ENCODE measurements around the gene GGTA1. TPM values are rescaled to one million over a fixed set of nuclear protein-coding genes. Genes with fewer than 3 reads are reported as not detected.

GGTA1 gene
- total RNA-seq, 1 experiment from 2014 or later: not detected

DNA sequence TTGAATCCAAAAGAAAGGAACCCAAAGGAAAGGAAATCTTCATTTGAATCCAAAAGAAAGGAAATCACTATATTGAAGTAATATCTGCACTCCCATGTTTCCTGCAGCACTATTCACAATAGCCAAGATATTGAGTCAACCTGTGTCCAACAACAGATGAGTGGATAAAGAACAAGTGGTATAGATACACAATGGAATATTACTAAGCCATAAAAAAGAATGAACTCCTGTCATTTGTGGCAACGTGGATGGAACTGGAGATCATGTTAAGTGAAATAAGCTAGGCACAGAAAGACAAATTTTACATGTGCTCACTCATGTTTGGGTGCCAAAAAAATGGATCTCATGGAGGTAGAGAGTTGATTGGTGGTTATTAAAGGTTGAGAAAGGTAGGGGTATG is 71.7 kb downstream of the GGTA1 start:
- Histone ChIP-seq H2AFZ (ENCODE audit: low read depth, low read length, poor library complexity, severe bottlenecking) (no peak overlapping the region), H3K27me3 (ENCODE audit: insufficient read depth, low read length) (no peaks in the 10 kb centered on the region), H3K27ac (ENCODE audit: low read depth, low read length) (no peak overlapping the region), H4K20me1 (ENCODE audit: insufficient read depth) (no peaks in the 10 kb centered on the region), H3K4me2 (ENCODE audit: low read length) (no peak overlapping the region), H3K79me2 (ENCODE audit: insufficient read depth, low read length) (no peaks in the 10 kb centered on the region), H3K9me2 (ENCODE audit: insufficient read depth) (no peaks in the 10 kb centered on the region), H3K4me1 (ENCODE audit: control insufficient read depth in 1 of 2, insufficient read depth in 2 of 2, low read length in 2 of 2) (no peaks in the 10 kb centered on the region), H3K4me3 (replicated peaks in 1 of 2; ENCODE audit: low read depth in 1 of 2, low read length in 2 of 2) (no peak overlapping the region), H3K9me3 (ENCODE audit: control insufficient read depth in 1 of 2, insufficient read depth in 1 of 2, low read depth in 1 of 2, low read length in 2 of 2) (no peaks in the 10 kb centered on the region), H3K9ac (ENCODE audit: low read length) (no peak overlapping the region), H3K36me3 (ENCODE audit: control insufficient read depth in 1 of 2, insufficient read depth in 2 of 2, low read length in 2 of 2) (no peaks in the 10 kb centered on the region)
- TF ChIP-seq SP1 (IDR thresholded peaks at IDR 0.05; ENCODE audit: low read depth) (no peak), RAD21 (IDR thresholded peaks at IDR 0.05; ENCODE audit: low read depth) (no peak), EGR1 (IDR thresholded peaks at IDR 0.05; ENCODE audit: low read depth) (no peak), EZH2 (IDR thresholded peaks at IDR 0.05) (no peak), CBX3 (IDR thresholded peaks at IDR 0.05; ENCODE audit: low read depth) (no peak), POLR2A (IDR thresholded peaks at IDR 0.05; ENCODE audit: borderline replicate concordance, extremely low read depth, insufficient read depth, insufficient read length) (no peak), ELF1 (IDR thresholded peaks at IDR 0.05; ENCODE audit: borderline replicate concordance, low read depth) (no peak), POLR2AphosphoS5 (IDR thresholded peaks at IDR 0.05; ENCODE audit: low read depth, low read length) (no peak), ZNF274 (IDR thresholded peaks at IDR 0.05; ENCODE audit: low read depth, low read length) (no peak), YY1 (IDR thresholded peaks at IDR 0.05; ENCODE audit: extremely low read depth, insufficient replicate concordance, low read depth, low read length) (no peak), ZFX (IDR thresholded peaks at IDR 0.05) (no peak), TCF7L2 (IDR thresholded peaks at IDR 0.05; ENCODE audit: borderline replicate concordance, extremely low read depth, insufficient read depth, insufficient read length) (no peak), EZH2phosphoT487 (IDR thresholded peaks at IDR 0.05; ENCODE audit: borderline replicate concordance) (no peak), FOSL1 (IDR thresholded peaks at IDR 0.05; ENCODE audit: low read depth) (no peak)
- TF ChIP-seq, protein P1, sequence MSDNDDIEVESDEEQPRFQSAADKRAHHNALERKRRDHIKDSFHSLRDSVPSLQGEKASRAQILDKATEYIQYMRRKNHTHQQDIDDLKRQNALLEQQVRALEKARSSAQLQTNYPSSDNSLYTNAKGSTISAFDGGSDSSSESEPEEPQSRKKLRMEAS (IDR thresholded peaks at IDR 0.05): no peak
- TF ChIP-seq, protein P2, sequence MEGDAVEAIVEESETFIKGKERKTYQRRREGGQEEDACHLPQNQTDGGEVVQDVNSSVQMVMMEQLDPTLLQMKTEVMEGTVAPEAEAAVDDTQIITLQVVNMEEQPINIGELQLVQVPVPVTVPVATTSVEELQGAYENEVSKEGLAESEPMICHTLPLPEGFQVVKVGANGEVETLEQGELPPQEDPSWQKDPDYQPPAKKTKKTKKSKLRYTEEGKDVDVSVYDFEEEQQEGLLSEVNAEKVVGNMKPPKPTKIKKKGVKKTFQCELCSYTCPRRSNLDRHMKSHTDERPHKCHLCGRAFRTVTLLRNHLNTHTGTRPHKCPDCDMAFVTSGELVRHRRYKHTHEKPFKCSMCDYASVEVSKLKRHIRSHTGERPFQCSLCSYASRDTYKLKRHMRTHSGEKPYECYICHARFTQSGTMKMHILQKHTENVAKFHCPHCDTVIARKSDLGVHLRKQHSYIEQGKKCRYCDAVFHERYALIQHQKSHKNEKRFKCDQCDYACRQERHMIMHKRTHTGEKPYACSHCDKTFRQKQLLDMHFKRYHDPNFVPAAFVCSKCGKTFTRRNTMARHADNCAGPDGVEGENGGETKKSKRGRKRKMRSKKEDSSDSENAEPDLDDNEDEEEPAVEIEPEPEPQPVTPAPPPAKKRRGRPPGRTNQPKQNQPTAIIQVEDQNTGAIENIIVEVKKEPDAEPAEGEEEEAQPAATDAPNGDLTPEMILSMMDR (IDR thresholded peaks at IDR 0.05 in 2 of 3, conservative IDR thresholded peaks at IDR 0.05 in 1 of 3; ENCODE audit: borderline replicate concordance in 1 of 3, insufficient read depth in 1 of 3, low read depth in 2 of 3, low read length in 2 of 3): no peak
- TF ChIP-seq, protein P3, sequence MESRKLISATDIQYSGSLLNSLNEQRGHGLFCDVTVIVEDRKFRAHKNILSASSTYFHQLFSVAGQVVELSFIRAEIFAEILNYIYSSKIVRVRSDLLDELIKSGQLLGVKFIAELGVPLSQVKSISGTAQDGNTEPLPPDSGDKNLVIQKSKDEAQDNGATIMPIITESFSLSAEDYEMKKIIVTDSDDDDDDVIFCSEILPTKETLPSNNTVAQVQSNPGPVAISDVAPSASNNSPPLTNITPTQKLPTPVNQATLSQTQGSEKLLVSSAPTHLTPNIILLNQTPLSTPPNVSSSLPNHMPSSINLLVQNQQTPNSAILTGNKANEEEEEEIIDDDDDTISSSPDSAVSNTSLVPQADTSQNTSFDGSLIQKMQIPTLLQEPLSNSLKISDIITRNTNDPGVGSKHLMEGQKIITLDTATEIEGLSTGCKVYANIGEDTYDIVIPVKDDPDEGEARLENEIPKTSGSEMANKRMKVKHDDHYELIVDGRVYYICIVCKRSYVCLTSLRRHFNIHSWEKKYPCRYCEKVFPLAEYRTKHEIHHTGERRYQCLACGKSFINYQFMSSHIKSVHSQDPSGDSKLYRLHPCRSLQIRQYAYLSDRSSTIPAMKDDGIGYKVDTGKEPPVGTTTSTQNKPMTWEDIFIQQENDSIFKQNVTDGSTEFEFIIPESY (IDR thresholded peaks at IDR 0.05; ENCODE audit: extremely low read depth, insufficient replicate concordance, low read length): no peak
- intact Hi-C loops (cut with micrococcal nuclease): no loop called here
- BruUV-seq (replicated peaks): no TSS peak
- RAD21 ChIA-PET (ENCODE audit: low non-redundant PET in 1 of 2, low total read pairs in 2 of 2, uncharacterized antibody in 2 of 2, unreplicated experiment in 2 of 2): no interaction called here
- ATAC-seq (no peak), DNase-seq (ENCODE audit: low read depth, low spot score) (no peak)
- POLR2A ChIA-PET: no interaction called here
- CTCF ChIA-PET: no interaction called here

Measured in HCT116 (cell line).